Stimulated activated CD4-positive, alpha-beta T cell treated with anti-CD3 and anti-CD28 coated beads, Interleukin-1b, Interleukin-23, amount 100 ng/mL, for 1 hour (primary cell): ENCODE data around the gene SV2C.
"Not testable (repeated sequence)": the region's sequence is repeated elsewhere in the genome, so short reads cannot be mapped to it uniquely, and the experiment has no call there.

ENCODE experiments used
- DNase-seq, 2 donors: peaks; one replicate each; pipeline ENCODE4 v3.0.0-alpha.2; 2020; ENCODE audit warnings: low read depth in 2 of 2

Gene SV2C

DNA sequence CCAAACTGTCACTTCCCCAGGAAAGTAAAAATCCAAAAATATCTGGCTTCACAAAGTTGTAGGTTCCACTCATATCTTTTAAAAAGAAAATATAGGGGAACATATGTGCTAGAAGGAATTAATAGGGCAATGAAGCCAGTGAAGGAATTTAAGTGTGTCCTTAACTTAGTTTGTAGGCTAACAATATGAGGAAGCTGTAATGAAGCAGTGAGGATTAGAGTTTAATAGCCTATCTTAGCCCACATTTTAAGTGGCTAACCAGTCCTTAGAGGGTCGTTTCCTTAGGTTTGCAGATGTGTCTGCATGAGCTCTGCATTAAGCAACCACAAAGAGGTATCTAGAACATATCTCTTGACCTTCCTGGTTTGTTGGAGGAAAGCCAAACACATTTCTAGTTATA is 218.7 kb downstream of the SV2C start:
- not testable (repeated sequence) for DNase-seq

- DNase-seq: not testable (repeated sequence)
These were observed 219.5 kb downstream of the SV2C start for GRCh38 chr5:76302661-76303060.

DNA sequence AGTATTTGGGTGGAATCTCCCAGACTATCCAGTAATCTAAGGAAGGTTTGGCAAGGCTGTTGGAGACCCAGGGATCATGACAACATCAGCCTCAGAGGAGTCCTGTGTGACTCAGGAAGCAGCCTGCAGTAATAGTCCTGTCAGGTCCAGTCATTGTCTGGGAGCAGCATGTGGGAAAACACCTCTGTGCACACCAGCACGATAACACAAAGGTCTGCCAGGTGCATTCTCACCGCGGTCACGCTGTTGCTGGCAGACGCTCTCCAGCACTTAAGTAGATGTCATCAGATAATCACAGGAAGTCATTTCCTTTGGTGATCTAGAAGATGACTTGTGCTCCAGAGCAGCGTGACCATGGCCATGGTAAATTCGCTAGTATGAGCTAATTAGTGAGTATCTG is 220.7 kb downstream of the SV2C start:
- DNase-seq: no peak

GRCh38 chr5:76305269-76305668 is 222.1 kb downstream of the SV2C start:
- no peak for DNase-seq

- DNase-seq: no peak
These were observed 222.6 kb downstream of the SV2C start for GRCh38 chr5:76305775-76306174.

GRCh38 chr5:76310208-76310607 is 227.0 kb downstream of the SV2C start:
- DNase-seq: no peak

- no peak for DNase-seq
These were observed 229.6 kb downstream of the SV2C start for GRCh38 chr5:76312783-76313182.

DNA sequence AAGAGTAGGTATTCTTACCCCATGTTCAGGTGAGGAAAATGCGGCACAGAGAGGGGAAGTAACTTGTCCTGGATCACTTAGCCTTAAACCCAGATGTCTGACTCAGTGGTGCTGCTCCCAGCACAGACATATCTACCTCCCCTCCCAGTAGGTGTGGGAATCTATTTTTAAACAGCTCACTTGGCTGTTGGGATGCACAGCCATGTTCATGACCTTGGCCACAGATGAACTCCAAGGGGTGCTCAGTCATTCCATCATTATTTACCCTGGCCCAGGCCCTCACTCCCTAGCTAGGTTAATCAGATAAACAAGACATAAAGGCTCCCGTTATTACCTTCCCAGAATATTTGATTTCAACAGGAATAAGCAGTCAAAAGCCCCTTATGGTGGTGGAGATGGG is 231.5 kb downstream of the SV2C start:
- DNase-seq: no peak

DNA sequence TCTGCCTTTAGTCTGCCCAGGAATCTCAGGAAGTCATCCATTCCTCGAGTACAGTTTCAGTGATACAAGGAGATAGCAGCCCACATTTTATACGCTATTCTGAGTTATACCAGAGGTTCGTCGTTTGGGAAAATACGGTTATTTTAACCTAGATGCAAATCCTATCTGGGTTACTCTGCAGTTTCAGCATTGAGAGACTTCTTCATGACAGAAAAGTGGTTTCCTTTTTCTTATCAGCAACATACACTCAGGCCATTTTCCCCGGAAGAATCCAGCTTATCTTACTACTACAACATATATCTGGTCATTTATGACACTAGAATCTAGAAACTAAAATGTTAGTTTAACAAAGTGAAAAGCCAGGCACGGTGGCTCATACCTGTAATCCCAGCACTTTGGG is 236.5 kb downstream of the SV2C start:
- no peak for DNase-seq

DNA sequence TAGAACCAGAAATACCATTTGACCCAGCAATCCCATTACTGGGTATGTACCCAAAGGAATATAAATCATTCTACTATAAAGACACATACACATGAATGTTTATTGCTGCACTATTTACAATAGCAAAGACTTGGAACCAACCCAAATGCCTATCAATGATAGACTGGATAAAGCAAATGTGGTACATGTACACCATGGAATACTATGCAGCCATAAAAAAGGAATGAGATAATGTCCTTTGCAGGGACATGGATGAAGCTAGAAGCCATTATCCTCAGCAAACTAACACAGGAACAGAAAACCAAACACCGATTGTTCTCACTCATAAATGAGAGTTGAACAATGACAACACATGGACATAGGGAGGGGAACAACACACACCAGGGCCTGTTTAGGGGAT is 240.3 kb downstream of the SV2C start:
- not testable (repeated sequence) for DNase-seq

DNA sequence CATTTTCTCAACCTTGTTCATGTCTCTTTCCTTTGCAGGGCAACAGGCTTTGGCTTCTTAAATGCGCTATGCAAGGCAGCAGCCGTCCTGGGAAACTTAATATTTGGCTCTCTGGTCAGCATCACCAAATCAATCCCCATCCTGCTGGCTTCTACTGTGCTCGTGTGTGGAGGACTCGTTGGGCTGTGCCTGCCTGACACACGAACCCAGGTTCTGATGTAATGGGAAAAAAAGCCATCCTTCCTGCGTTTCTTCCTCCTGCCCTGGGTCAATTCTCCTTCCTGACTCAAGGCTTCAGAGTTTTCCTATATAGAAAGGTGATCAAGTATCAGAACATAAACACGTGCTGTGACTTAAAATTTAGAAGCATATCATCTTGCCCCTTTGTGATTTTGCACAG is 242.1 kb downstream of the SV2C start:
- DNase-seq: no peak

- DNase-seq: no peak
These were observed 242.8 kb downstream of the SV2C start for GRCh38 chr5:76325876-76326491.

- DNase-seq: no peak
These were observed 243.6 kb downstream of the SV2C start for GRCh38 chr5:76326577-76327302.

- no peak for DNase-seq
These were observed 246.2 kb downstream of the SV2C start for GRCh38 chr5:76329346-76329745.

DNA sequence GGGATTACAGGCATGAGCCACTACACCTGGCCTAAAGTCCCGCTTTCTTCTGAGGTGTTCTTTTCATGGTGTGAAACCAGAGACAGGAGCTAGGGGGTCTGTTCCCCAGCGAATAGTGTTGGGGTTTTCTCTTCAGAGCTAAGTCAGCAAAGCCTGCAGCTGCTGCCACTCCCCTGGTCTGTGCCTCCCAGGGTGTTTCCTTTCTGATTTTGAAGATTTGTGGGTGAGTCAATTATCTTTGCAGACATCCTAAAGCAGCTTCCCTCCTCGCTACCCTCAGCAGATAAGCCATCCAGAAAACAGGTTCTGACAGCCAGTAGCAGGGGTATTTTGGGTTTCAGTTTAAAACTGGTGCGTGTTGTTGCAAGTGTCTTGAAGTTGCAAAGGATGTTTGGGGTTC is 247.9 kb downstream of the SV2C start:
- no peak for DNase-seq

GRCh38 chr5:76332102-76332501 is 248.9 kb downstream of the SV2C start:
- no peak for DNase-seq

- DNase-seq: no peak
These were observed 249.5 kb downstream of the SV2C start for GRCh38 chr5:76332611-76333205.

DNA sequence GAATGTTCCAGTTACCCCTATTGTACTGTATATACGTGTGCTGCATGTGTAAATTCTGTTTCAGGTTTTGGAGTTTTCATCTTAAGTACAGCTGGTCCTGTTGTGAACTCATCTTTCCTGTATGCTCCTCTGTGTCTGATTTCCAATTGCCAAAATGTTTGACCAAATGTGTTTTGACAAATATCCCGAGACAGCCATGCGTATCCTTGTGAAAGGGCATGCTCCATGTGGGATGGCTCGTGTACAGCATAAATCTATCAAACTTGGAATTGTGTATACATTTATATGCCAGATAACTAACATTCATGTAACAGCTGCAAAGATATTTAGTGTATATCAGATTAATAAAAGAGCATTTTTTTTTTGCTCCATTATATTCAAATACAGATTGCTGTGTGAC is 250.4 kb downstream of the SV2C start:
- DNase-seq: no peak

DNA sequence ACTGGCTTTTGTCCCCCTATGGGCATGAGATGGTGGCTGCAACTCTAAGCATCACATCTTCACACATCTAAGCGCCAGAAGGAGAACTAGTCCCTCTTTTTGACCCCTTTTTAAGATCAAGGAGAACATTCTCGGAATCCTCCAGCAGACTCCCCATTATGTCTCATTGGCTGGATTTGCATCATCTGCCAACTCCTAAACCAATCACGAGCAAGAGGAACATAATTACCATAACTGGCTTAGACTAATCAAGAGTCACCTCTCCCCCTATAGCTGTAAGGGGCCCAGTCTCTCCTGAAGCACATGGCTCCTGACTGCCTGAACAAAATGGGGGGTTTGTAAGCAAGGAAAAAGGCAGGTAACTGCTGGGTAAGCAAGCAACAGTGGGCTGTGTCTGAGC is 251.4 kb downstream of the SV2C start:
- no peak for DNase-seq

DNA sequence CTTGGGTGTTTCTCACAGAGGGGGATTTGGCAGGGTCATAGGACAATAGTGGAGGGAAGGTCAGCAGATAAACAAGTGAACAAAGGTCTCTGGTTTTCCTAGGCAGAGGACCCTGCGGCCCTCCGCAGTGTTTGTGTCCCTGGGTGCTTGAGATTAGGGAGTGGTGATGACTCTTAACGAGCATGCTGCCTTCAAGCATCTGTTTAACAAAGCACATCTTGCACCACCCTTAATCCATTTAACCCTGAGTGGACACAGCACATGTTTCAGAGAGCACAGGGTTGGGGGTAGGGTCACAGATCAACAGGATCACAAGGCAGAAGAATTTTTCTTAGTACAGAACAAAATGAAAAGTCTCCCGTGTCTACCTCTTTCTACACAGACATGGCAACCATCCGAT is 252.3 kb downstream of the SV2C start:
- not testable (repeated sequence) for DNase-seq

DNA sequence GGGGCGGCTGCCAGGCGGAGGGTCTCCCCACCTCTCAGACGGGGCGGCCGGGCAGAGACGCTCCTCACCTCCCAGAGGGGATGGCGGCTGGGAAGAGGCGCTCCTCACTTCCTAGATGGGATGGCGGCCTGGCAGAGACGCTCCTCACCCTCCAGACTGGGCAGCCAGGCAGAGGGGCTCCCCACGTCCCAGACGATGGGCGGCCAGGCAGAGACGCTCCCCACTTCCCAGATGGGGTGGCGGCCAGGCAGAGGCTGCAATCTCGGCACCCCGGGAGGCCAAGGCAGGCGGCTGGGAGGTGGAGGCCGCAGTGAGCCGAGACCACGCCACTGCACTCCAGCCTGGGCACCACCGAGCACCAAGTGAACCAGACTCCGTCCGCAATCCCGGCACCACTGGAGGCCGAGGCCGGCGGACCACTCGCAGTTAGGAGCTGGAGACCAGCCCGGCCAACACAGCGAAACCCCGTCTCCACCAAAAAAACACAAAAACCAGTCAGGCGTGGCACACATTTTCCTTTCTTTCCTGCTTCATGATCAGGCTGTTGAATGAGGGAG is 253.1 kb downstream of the SV2C start:
- not testable (repeated sequence) for DNase-seq

DNA sequence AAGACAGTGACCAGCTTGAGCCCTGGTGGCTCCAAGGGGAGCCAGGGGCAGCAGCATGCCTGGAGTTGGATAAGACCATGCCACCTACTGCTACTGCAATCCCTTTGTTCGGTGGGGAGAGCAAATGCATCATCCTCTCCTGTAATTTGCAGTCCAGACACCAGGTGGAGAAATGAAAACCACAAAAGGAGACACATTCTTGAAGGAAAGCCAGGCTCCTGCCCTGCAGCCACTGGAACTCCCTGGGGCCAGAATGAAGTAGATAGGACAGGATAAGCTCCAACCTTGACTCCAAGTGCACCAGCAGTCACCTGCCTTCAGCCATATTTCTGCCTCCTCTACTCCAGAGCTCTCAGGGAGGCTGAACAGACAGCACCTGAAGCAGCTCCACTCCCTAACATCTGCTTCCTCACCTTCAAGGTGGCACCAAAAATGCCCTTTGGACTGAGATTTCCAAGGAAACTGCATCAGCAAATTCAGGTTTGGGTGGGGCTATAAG is 254.8 kb downstream of the SV2C start:
- no peak for DNase-seq

DNA sequence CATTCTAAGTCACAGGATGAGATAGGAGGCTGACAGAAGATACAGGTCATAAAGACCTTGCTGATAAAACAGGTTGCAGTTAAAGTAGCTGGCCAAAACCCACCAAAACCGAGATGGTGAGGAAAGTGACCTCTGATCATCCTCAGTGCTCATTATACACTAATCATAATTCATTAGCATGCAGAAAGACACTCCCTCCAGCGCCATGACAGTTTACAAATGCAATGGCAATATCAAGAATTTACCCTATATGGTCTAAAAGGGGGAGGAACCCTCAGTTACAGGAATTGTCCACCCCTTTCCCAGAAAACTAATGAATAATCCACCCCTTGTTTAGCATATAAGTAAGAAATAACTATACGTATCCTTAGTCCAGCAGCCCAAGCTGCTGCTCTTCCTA is 256.7 kb downstream of the SV2C start:
- DNase-seq: no peak
